ENCODE data around the gene MAP3K5.
"Not testable (repeated sequence)": the region's sequence is repeated elsewhere in the genome, so short reads cannot be mapped to it uniquely, and the experiment has no call there.

The MAP3K5 gene

GRCh38 chr6:136792095-136792409 lies 225 bp downstream of the MAP3K5 start:
- no peak for DNase-seq

DNA sequence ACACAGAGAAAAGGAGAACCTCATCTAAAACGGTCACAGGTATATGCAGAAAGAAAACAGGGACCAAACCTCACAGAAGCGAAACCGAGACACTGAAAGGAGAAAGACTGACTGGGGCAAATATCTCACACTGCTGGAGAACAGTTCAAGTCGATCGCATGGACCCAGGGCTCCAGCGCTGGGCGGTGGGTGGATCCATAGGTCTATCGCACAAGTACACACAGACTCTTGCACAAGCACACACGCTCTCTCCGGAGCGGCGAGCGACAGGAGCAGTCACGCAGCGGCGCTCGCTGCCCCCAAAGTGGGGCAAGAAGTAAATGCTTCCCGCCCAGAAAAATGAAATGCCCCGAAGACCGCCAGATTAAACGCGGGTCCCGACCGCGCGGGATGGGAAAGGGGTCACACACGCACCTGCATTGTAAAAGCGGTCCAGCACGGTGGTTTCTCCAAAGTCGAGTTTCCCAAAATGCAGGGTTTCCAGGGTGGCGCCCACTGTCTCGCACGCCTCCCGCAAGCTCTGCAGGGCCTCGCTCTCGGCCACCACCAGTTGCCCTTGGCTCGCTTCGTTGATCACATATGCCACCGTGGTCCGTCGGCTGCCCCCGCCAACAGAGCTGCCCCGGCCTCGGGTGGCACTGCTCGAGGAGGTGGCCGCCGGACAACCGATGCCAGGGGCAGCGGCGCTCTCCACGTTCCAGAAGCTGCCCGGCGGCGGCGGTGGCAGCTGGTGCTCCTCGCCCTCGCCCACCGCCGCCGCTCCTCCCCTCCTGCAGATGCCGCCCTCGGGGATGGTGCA lies 782 bp downstream of the MAP3K5 start:
- DNase-seq = no peak

- DNase-seq = no peak
Measured at GRCh38 chr6:136790411-136791295, 1.6 kb downstream of the MAP3K5 start.

DNA sequence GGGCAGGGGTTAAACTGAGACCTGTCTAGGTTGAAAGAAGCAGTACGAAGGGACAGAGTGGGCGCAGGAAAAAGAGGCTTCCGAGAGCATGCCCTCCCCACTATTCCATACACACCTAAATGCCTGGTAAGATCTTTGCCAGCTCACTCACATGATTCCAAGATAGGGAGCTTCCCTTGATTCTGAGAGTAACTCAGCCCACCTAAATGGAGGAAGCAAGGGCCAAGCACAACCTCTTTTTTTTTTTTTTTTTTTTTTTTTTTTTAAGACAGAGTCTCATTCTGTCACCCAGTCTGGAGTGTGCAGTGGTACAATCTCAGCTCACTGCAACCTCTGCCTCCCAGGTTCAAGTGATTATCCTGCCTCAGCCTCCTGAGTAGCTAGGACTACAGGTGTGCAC lies 2.8 kb downstream of the MAP3K5 start:
- DNase-seq = not testable (repeated sequence)

GRCh38 chr6:136788069-136788902 lies 4.0 kb downstream of the MAP3K5 start:
- DNase-seq = no peak

- no peak for DNase-seq
Measured at GRCh38 chr6:136787726-136788068, 4.6 kb downstream of the MAP3K5 start.

- DNase-seq = no peak
Measured at GRCh38 chr6:136786658-136787057, 5.6 kb downstream of the MAP3K5 start.

GRCh38 chr6:136784910-136785746 lies 7.1 kb downstream of the MAP3K5 start:
- no peak for DNase-seq

- no peak for DNase-seq
Measured at GRCh38 chr6:136784271-136784664, 8.0 kb downstream of the MAP3K5 start.

DNA sequence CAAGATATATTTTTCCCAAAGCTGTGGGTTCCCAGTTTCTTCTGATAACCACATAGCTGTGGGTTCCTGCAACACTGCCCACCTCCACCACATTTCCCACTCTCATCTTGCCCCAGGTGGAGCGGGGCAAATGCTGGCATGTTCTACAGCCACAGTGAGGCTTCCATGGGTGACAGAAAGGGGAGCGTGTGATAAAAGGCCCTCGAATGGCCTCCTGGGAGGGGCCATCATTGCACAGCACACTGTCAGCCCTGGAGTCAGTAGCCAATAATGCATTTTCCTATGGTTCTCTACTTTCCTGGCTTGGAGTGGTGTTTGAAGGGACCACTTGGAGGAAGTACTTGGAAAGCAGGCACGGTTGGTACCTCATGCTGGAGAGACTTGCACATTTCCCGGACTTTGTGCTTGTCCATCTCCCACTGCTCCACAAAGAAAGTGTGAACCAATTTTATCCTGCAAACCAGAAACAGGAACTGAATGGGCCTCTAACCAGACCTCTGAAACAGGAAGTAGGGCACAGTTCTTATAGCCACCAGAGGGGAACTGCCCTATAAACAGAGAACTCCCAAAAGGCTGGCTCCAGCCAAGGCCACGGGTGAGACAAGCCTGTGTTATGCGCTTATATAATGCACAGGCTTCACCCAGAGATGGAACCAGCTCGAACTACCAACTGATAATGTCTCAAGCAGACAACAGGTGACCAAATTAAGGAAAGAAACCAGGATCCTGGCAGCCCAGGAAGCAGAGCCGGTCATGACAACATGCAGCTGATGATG lies 8.6 kb downstream of the MAP3K5 start:
- no peak for DNase-seq

DNA sequence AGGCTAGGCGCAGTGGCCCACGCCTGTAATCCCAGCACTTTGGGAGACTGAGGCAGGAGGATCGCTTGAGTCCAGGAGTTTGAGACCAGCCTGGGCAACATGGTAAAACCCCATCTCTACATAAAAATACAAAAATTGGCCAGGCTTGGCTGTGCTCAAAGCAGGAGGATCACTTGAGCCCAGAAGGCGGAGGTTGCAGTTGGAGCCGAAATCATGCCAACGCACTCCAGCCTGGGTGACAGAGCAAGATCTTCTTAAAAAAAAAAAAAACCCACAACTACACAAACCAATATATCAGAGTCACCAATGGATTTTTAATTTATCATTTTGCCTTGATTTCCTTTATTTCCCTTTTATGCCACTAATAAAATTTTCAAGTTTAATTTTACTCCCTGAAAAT lies 9.3 kb downstream of the MAP3K5 start:
- DNase-seq = no peak

GRCh38 chr6:136782021-136782770 lies 10.1 kb downstream of the MAP3K5 start:
- no peak for DNase-seq

GRCh38 chr6:136780972-136781371 lies 11.3 kb downstream of the MAP3K5 start:
- no peak for DNase-seq

DNA sequence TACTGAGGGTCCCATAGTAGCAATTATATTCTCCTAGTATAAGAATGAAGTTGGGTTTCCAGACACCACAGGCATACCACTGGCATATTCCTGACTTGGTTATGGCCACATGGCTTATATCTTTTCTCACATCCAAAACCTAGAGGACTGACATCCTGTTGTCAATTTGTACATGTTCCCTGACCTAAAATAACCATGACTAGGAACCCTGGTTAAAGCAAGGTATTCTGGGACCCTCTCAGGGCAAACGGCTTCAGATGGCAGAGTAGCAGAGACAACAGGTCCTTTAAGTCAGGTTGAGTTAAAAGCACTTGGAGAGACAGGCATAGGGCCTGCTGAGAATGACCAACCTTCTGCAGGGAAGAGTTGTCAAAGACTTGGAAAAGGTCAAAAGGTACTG lies 12.6 kb downstream of the MAP3K5 start:
- no peak for DNase-seq

DNA sequence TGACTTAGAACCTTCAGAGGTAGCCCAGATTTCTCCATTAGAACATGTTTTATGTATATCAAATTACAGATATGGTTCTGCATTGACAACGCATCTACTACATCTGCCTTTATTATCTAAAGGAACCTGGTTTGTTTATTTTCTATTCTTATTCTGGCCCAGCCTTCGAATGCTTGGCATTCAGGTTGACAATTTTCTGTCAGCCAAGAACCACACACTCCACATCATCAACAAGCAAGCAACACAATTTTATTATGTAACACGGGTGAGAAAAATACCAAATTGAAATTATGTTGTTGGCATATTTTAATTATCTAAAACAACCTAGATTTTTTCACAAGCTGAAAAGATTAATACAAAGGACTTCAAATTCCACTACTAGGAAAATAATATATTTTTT lies 14.6 kb downstream of the MAP3K5 start:
- no peak for DNase-seq

DNA sequence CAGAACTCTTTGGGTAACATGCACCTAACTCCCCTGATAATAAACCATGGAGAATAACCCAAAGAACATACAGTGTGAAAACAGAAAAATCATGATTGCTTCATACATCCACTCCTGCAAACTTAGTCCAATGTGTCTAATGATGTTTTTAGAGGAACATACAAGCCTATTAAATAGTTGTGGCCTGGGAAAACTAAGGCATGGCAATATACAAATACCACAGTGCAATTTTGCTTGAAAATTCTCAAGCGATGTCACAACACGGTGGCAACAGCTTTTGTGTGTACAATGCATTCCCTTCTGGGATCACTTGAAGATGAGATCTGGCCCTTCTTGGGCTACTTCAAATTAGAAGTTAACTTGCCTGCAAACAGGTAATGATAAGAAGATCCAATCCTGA lies 16.7 kb downstream of the MAP3K5 start:
- no peak for DNase-seq

GRCh38 chr6:136775081-136775480 lies 17.2 kb downstream of the MAP3K5 start:
- DNase-seq = no peak

- no peak for DNase-seq
Measured at GRCh38 chr6:136774228-136775041, 17.8 kb downstream of the MAP3K5 start.

GRCh38 chr6:136773473-136773796 lies 18.8 kb downstream of the MAP3K5 start:
- no peak for DNase-seq
